HepG2 (cell line): Measurements from ENCODE around the gene SCFD2. TPM values are rescaled to one million over a fixed set of nuclear protein-coding genes. Genes with fewer than 3 reads are reported as not detected.

Source experiments
- ATAC-seq: fragments of 200-7000 bp; cut with Tn5 transposase; 3 replicates; pipeline ENCODE4 v1.9.1; 2020; ENCODE audit warnings: mild to moderate bottlenecking, moderate library complexity
- BruUV-seq: library from RNA; stranded (reverse); fragments of 400-500 nt; replicated peaks from 2 replicates; lab custom pipeline; 2021; lab: Mats Ljungman, UMichigan
- CTCF ChIA-PET: fragments of 300-600 bp; formaldehyde crosslinking; extraction: SDS; loops from one replicate; lab custom pipeline; 2021; ENCODE audit warnings: low total read pairs, inconsistent platforms, low intra/inter-chr PET ratio; lab: Yijun Ruan, JAX
- POLR2A ChIA-PET: fragments of 350-600 bp; sonication (Branson Sonifier 250); formaldehyde crosslinking; loops from one replicate; lab custom pipeline; 2020; ENCODE audit warnings: antibody characterized with exemption, inconsistent platforms; lab: Yijun Ruan, JAX
- DNase-seq: peaks from one replicate; pipeline ENCODE4 v3.0.0-alpha.2; 2015; ENCODE audit warnings: low spot score
- FAIRE-seq: peaks from 3 replicates; lab custom pipeline; 2011; peaks lifted over from hg19 to GRCh38; lab: Jason Lieb, UNC
- H2AFZ ChIP-seq: one replicate; pipeline ENCODE4 v1.6.1; 2011; ENCODE audit warnings: low read length, inconsistent platforms
- H3K27ac ChIP-seq: fragments of 300-600 bp; 3 replicates; pipeline ENCODE4 v1.8.0; 2011; ENCODE audit warnings: mixed run types, mild to moderate bottlenecking, mixed read lengths, low read length, inconsistent platforms; ENCODE audit not compliant: insufficient read depth; ENCODE audit errors: extremely low read length
- H3K27me3 ChIP-seq, 2 experiments: fragments of 200-600 bp in 1 of 2; 2 replicates in 1 of 2; 3 replicates in 1 of 2; pipeline versions ENCODE4 v1.6.0 to v1.8.0; 2011; ENCODE audit warnings: low read length in 2 of 2, mild to moderate bottlenecking in 2 of 2, moderate library complexity in 2 of 2, inconsistent platforms in 1 of 2; ENCODE audit not compliant: insufficient read depth in 2 of 2, control insufficient read depth in 1 of 2
- H3K36me3 ChIP-seq, 2 experiments: fragments of 200-600 bp in 1 of 2; replicated peaks in 1 of 2; 2 replicates in 1 of 2; 3 replicates in 1 of 2; pipeline versions ENCODE4 v1.5.1 to v1.8.0; 2011; ENCODE audit warnings: low read length in 2 of 2, inconsistent platforms in 1 of 2; ENCODE audit not compliant: insufficient read depth in 2 of 2, control insufficient read depth in 1 of 2
- H3K4me1 ChIP-seq: 2 replicates; pipeline ENCODE4 v1.5.1; 2012; ENCODE audit warnings: low read length, inconsistent platforms; ENCODE audit not compliant: insufficient read depth
- H3K4me2 ChIP-seq: 2 replicates; pipeline ENCODE4 v1.6.0; 2011; ENCODE audit warnings: low read depth, low read length, inconsistent platforms
- H3K4me3 ChIP-seq, 3 experiments: fragments of 200-600 bp in 1 of 3; sonication (generic), shearing (Covaris generic) in 1 of 3; replicated peaks in 1 of 3; 2 replicates each; pipeline ENCODE4 v1.5.1; 2011 to 2016; ENCODE audit warnings: low read length in 3 of 3, inconsistent platforms in 2 of 3, low read depth in 2 of 3, mild to moderate bottlenecking in 2 of 3, control low read depth in 1 of 3, mixed read lengths in 1 of 3; ENCODE audit not compliant: insufficient read depth in 1 of 3
- H3K79me2 ChIP-seq: one replicate; pipeline ENCODE4 v1.6.1; 2011; ENCODE audit warnings: low read length, inconsistent platforms; ENCODE audit not compliant: insufficient read depth
- H3K9ac ChIP-seq: 2 replicates; pipeline ENCODE4 v1.6.0; 2011; ENCODE audit warnings: mild to moderate bottlenecking, low read depth, low read length, inconsistent platforms; ENCODE audit not compliant: insufficient read depth
- H3K9me3 ChIP-seq: 2 replicates; pipeline ENCODE4 v1.5.1; 2012; ENCODE audit warnings: mild to moderate bottlenecking, low read length
- H4K20me1 ChIP-seq: 2 replicates; pipeline ENCODE4 v1.6.0; 2011; ENCODE audit warnings: inconsistent platforms, mild to moderate bottlenecking, low read length, moderate library complexity; ENCODE audit not compliant: insufficient read depth
- KDM1A ChIP-seq: IDR thresholded peaks from 2 replicates; pipeline ENCODE4 v1.6.1; 2016; ENCODE audit warnings: missing compliant biosample characterization
- MED13 ChIP-seq: sonication (generic); formaldehyde crosslinking; IDR thresholded peaks from 2 replicates; pipeline ENCODE4 v1.5.0; 2020; ENCODE audit warnings: missing genetic modification reagents
- PPARG ChIP-seq: conservative IDR thresholded peaks from 2 replicates; pipeline ENCODE4 v1.6.1; 2016; ENCODE audit warnings: missing biosample characterization, missing genetic modification reagents
- REPIN1 ChIP-seq: sonication (generic); formaldehyde crosslinking; IDR thresholded peaks from 2 replicates; pipeline ENCODE4 v1.8.0; 2022; ENCODE audit warnings: missing genetic modification reagents, low read depth, mild to moderate bottlenecking, borderline replicate concordance
- SNAPC2 ChIP-seq: sonication (generic); formaldehyde crosslinking; IDR thresholded peaks from 2 replicates; pipeline ENCODE4 v1.8.1; 2022; ENCODE audit warnings: mild to moderate bottlenecking, missing genetic modification reagents
- YEATS4 ChIP-seq: sonication (generic); formaldehyde crosslinking; IDR thresholded peaks from 2 replicates; pipeline ENCODE4 v1.4.0; 2020; ENCODE audit warnings: missing genetic modification reagents, borderline replicate concordance
- ZFP36L1 ChIP-seq: sonication (generic); formaldehyde crosslinking; IDR thresholded peaks from 2 replicates; pipeline ENCODE4 v1.8.0; 2022; ENCODE audit warnings: mild to moderate bottlenecking, missing genetic modification reagents, moderate library complexity
- ZNF543 ChIP-seq: sonication (generic); formaldehyde crosslinking; IDR thresholded peaks from 2 replicates; pipeline ENCODE4 v1.4.0; 2020; ENCODE audit warnings: mild to moderate bottlenecking, missing genetic modification reagents
- ZNF629 ChIP-seq: sonication (generic); formaldehyde crosslinking; conservative IDR thresholded peaks from 2 replicates; pipeline ENCODE4 v1.5.0; 2020; ENCODE audit warnings: missing genetic modification reagents
- ZNF839 ChIP-seq: sonication (generic); formaldehyde crosslinking; IDR thresholded peaks from 2 replicates; pipeline ENCODE4 v1.4.0; 2020; ENCODE audit warnings: missing genetic modification reagents, mild to moderate bottlenecking, borderline replicate concordance
- WGBS: methylation state at CpG from one replicate; pipeline ENCODE4 v1.1.6; 2017; ENCODE audit warnings: low lambda C conversion rate; 5-methylcytosine and 5-hydroxymethylcytosine counted together
- in situ Hi-C: cut with HindIII; loops from 2 replicates; pipeline ENCODE4 v1.10.0; 2017; ENCODE audit warnings: low pct_unique_long_range_greater_than_20kb; ENCODE audit not compliant: extremely low pct_ligation_motif_present
- intact Hi-C: fragments of 100-400 bp; cut with micrococcal nuclease; formaldehyde crosslinking; loops from one replicate; pipeline ENCODE4 v1.10.0; 2022; ENCODE audit not compliant: unreplicated experiment
- polyA plus RNA-seq, 8 experiments: library from polyadenylated mRNA; depleted of rRNA in 3 of 8; stranded (reverse) in 7 of 8; unstranded in 1 of 8; fragments of >200 nt; fragmentation: Illumina TruSeq in 4 of 8; extraction: Trizol in 4 of 8; gene quantifications; 2 replicates each; pipeline versions ENCODE4 v1.2.1 to v1.2.3, GENCODE V29; 2011 to 2016; ENCODE audit warnings: low read depth in 4 of 8, missing spikeins in 1 of 8, mixed read lengths in 1 of 8; ENCODE audit not compliant: insufficient read depth in 1 of 8
- total RNA-seq, 5 experiments: library from RNA; depleted of rRNA; stranded (reverse); fragments of >200 nt; fragmentation: Illumina TruSeq; extraction: Trizol; gene quantifications; 2 replicates each; pipeline ENCODE4 v1.2.3, GENCODE V29; 2016; ENCODE audit warnings: low read depth in 1 of 5
- TF ChIP-seq, protein P1 (sequence below): sonication (generic); formaldehyde crosslinking; conservative IDR thresholded peaks from 2 replicates; pipeline ENCODE4 v1.8.1; 2023; ENCODE audit warnings: missing genetic modification reagents
- TF ChIP-seq, protein P2 (sequence below): sonication (generic); formaldehyde crosslinking; IDR thresholded peaks from 2 replicates; pipeline ENCODE4 v1.5.0; 2020; ENCODE audit warnings: mild to moderate bottlenecking, missing genetic modification reagents, borderline replicate concordance
- TF ChIP-seq, protein P3 (sequence below): sonication (generic); formaldehyde crosslinking; IDR thresholded peaks from 2 replicates; pipeline ENCODE4 v1.8.1; 2023; ENCODE audit warnings: mild to moderate bottlenecking, missing genetic modification reagents

SCFD2 gene
- total and polyA plus RNA-seq, 2 of the 13 experiments (the other 11 are each of a cell fraction or from before 2014, with no cell fraction given): 4.6 to 15.6 TPM

DNA sequence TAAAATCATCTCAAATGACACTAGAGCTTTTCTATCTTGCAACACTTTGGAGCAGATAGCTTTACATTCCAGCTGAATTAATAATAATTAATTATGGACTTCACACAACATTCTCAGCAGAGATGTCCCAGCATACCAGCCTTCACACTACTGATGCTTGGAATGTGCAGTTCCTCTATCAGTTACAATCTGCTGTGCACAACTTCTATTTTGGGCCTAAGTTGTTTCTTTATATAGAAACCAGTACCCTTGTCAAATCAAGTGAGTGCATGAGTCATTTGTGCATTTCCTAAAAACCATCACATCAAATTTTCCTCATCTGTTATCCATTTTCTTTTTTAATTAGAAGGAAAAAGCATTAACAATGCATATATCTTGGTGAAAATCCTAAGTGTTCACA is 512.5 kb downstream of the SCFD2 start (continued):
- TF ChIP-seq, protein P1, sequence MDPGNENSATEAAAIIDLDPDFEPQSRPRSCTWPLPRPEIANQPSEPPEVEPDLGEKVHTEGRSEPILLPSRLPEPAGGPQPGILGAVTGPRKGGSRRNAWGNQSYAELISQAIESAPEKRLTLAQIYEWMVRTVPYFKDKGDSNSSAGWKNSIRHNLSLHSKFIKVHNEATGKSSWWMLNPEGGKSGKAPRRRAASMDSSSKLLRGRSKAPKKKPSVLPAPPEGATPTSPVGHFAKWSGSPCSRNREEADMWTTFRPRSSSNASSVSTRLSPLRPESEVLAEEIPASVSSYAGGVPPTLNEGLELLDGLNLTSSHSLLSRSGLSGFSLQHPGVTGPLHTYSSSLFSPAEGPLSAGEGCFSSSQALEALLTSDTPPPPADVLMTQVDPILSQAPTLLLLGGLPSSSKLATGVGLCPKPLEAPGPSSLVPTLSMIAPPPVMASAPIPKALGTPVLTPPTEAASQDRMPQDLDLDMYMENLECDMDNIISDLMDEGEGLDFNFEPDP (CRISPR knock-in tag): no peak
- no peak for TF ChIP-seq KDM1A (CRISPR knock-in tag)
- no peak for TF ChIP-seq ZNF629

DNA sequence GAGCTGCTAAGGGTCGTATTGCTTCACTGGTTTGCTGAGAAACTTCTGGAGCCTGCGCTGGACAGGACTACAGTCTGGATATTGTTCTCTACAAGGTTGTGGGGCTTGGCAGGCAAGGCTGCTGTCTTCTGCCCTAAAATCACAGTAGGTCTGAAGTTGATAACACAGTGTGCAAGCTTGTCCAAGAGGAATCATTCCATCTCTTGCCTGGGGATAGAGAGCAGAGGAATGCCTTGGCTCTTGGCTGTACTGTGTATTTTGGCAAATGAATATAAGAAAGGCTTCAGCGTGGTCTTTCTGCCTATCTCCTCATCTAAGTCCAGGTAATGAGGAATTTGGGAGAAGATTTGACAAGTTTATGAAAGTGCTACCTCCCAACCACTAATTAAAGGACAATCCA is 513.1 kb downstream of the SCFD2 start:
- CTCF ChIA-PET: no interaction called here
- no peak overlapping the region for H3K9ac ChIP-seq
- H3K79me2 ChIP-seq: no peaks in the 10 kb centered on the region
- H3K4me1 ChIP-seq: peaks cover 15% of the 10 kb centered on the region
- 27% methylated on average over 2 of the region's 3 CpGs for WGBS
- no peaks in the 10 kb centered on the region for H4K20me1 ChIP-seq
- H3K27me3 ChIP-seq: no peaks in the 10 kb centered on the region
- H3K27ac ChIP-seq: no peak overlapping the region
- no peak overlapping the region for H3K4me2 ChIP-seq
- ATAC-seq (no peak), FAIRE-seq (no peak), DNase-seq (no peak)
- no peaks in the 10 kb centered on the region for H3K9me3 ChIP-seq
- BruUV-seq: no TSS peak
- intact Hi-C loops (no loop called here), in situ Hi-C loops (no loop called here)
- no peaks in the 10 kb centered on the region for H3K36me3 ChIP-seq
- no peak overlapping the region for H2AFZ ChIP-seq
- POLR2A ChIA-PET: no interaction called here
- no peak overlapping the region for H3K4me3 ChIP-seq
- TF ChIP-seq, protein P2, sequence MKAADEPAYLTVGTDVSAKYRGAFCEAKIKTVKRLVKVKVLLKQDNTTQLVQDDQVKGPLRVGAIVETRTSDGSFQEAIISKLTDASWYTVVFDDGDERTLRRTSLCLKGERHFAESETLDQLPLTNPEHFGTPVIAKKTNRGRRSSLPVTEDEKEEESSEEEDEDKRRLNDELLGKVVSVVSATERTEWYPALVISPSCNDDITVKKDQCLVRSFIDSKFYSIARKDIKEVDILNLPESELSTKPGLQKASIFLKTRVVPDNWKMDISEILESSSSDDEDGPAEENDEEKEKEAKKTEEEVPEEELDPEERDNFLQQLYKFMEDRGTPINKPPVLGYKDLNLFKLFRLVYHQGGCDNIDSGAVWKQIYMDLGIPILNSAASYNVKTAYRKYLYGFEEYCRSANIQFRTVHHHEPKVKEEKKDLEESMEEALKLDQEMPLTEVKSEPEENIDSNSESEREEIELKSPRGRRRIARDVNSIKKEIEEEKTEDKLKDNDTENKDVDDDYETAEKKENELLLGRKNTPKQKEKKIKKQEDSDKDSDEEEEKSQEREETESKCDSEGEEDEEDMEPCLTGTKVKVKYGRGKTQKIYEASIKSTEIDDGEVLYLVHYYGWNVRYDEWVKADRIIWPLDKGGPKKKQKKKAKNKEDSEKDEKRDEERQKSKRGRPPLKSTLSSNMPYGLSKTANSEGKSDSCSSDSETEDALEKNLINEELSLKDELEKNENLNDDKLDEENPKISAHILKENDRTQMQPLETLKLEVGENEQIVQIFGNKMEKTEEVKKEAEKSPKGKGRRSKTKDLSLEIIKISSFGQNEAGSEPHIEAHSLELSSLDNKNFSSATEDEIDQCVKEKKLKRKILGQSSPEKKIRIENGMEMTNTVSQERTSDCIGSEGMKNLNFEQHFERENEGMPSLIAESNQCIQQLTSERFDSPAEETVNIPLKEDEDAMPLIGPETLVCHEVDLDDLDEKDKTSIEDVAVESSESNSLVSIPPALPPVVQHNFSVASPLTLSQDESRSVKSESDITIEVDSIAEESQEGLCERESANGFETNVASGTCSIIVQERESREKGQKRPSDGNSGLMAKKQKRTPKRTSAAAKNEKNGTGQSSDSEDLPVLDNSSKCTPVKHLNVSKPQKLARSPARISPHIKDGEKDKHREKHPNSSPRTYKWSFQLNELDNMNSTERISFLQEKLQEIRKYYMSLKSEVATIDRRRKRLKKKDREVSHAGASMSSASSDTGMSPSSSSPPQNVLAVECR: no peak
- TF ChIP-seq ZNF839 (CRISPR knock-in tag): no peak
- no peak for TF ChIP-seq YEATS4 (CRISPR knock-in tag)
- no peak for TF ChIP-seq SNAPC2 (CRISPR knock-in tag)
- TF ChIP-seq, protein P3, sequence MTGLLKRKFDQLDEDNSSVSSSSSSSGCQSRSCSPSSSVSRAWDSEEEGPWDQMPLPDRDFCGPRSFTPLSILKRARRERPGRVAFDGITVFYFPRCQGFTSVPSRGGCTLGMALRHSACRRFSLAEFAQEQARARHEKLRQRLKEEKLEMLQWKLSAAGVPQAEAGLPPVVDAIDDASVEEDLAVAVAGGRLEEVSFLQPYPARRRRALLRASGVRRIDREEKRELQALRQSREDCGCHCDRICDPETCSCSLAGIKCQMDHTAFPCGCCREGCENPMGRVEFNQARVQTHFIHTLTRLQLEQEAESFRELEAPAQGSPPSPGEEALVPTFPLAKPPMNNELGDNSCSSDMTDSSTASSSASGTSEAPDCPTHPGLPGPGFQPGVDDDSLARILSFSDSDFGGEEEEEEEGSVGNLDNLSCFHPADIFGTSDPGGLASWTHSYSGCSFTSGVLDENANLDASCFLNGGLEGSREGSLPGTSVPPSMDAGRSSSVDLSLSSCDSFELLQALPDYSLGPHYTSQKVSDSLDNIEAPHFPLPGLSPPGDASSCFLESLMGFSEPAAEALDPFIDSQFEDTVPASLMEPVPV: no peak
- TF ChIP-seq REPIN1 (CRISPR knock-in tag): no peak
- no peak for TF ChIP-seq ZNF543 (CRISPR knock-in tag)
- no peak for TF ChIP-seq PPARG (CRISPR knock-in tag)
- TF ChIP-seq MED13 (CRISPR knock-in tag): no peak
- no peak for TF ChIP-seq ZFP36L1 (CRISPR knock-in tag)
